ENCODE data around the gene CARD10.

CARD10 gene

GRCh38 chr22:37526376-37526775 is 7.2 kb upstream of the CARD10 start:
- TF ChIP-seq FOXK2 (IDR thresholded peaks at IDR 0.05) = no peak
- TF ChIP-seq FOXA1 (IDR thresholded peaks at IDR 0.05) = no peak
- TF ChIP-seq, protein P1, sequence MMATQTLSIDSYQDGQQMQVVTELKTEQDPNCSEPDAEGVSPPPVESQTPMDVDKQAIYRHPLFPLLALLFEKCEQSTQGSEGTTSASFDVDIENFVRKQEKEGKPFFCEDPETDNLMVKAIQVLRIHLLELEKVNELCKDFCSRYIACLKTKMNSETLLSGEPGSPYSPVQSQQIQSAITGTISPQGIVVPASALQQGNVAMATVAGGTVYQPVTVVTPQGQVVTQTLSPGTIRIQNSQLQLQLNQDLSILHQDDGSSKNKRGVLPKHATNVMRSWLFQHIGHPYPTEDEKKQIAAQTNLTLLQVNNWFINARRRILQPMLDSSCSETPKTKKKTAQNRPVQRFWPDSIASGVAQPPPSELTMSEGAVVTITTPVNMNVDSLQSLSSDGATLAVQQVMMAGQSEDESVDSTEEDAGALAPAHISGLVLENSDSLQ (IDR thresholded peaks at IDR 0.05) = no peak
- TF ChIP-seq CTBP1 (IDR thresholded peaks at IDR 0.05; ENCODE audit: borderline replicate concordance) = no peak
- no peak for TF ChIP-seq ELF4 (IDR thresholded peaks at IDR 0.05)
- no peak for TF ChIP-seq ARNT (IDR thresholded peaks at IDR 0.05)
- TF ChIP-seq SUZ12 (IDR thresholded peaks at IDR 0.05) = no peak
- no peak for TF ChIP-seq NFRKB (IDR thresholded peaks at IDR 0.05)
- TF ChIP-seq FOXM1 (IDR thresholded peaks at IDR 0.05; ENCODE audit: borderline replicate concordance) = no peak
- TF ChIP-seq HDGF (IDR thresholded peaks at IDR 0.05; ENCODE audit: borderline replicate concordance) = no peak
- TF ChIP-seq BHLHE40 (IDR thresholded peaks at IDR 0.05; ENCODE audit: borderline replicate concordance) = no peak
- TF ChIP-seq LEF1 (IDR thresholded peaks at IDR 0.05; ENCODE audit: borderline replicate concordance) = no peak
- no peak for TF ChIP-seq SP1 (IDR thresholded peaks at IDR 0.05)
- no peak for TF ChIP-seq L3MBTL2 (conservative IDR thresholded peaks at IDR 0.05)
- POLR2A ChIA-PET = no interaction called here
- DNase-seq (ENCODE audit: extremely low spot score) = no peak
- CTCF ChIA-PET = no interaction called here

DNA sequence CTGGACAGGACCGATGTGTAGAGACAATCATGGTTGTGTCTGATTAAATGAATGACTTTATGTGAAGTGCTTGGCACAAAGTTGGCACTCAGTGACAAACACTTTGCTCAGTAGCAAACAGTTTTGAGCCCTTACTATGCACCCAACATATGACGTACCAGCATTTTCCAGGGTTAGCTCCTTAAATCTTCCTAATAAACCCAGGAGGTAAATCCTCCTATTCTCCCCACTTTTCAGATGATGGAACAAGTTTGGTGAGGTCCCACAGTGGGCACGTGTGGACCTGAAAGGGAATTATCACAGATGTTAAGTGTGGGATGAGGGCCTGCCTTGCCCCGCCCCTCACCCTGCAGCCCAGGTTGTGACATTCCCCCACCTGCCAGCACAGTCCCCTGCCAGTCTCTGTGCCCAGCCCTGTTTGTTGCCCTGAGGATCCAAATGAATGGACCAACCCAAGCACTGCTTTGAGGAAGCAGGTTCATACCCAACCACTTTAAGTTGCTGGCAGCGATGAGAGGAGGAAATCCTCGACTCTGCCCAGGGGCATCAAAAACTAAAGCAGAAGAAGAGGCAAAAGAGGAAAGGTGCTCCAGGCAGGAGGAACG is 6.6 kb upstream of the CARD10 start:
- no peak for TF ChIP-seq L3MBTL2 (conservative IDR thresholded peaks at IDR 0.05)
- no peak for TF ChIP-seq ZNF384 (IDR thresholded peaks at IDR 0.05)
- TF ChIP-seq ELF4 (IDR thresholded peaks at IDR 0.05) = no peak
- TF ChIP-seq FOXK2 (IDR thresholded peaks at IDR 0.05) = no peak
- no peak for TF ChIP-seq TARDBP (IDR thresholded peaks at IDR 0.05)
- TF ChIP-seq SP1 (IDR thresholded peaks at IDR 0.05) = no peak
- no peak for TF ChIP-seq LEF1 (IDR thresholded peaks at IDR 0.05; ENCODE audit: borderline replicate concordance)
- no peak for TF ChIP-seq ARNT (IDR thresholded peaks at IDR 0.05)
- TF ChIP-seq FOXA1 (IDR thresholded peaks at IDR 0.05) = no peak
- no peak for TF ChIP-seq SUZ12 (IDR thresholded peaks at IDR 0.05)
- TF ChIP-seq, protein P1 (IDR thresholded peaks at IDR 0.05) = no peak
- no peak for TF ChIP-seq BHLHE40 (IDR thresholded peaks at IDR 0.05; ENCODE audit: borderline replicate concordance)
- TF ChIP-seq NFRKB (IDR thresholded peaks at IDR 0.05) = no peak
- TF ChIP-seq CTBP1 (IDR thresholded peaks at IDR 0.05; ENCODE audit: borderline replicate concordance) = no peak
- CTCF ChIA-PET = interaction anchor here (1.0 kb wide), 1 partner anchor 81 kb away, joined by 3 read pairs; no protein-coding TSS in a partner anchor

DNA sequence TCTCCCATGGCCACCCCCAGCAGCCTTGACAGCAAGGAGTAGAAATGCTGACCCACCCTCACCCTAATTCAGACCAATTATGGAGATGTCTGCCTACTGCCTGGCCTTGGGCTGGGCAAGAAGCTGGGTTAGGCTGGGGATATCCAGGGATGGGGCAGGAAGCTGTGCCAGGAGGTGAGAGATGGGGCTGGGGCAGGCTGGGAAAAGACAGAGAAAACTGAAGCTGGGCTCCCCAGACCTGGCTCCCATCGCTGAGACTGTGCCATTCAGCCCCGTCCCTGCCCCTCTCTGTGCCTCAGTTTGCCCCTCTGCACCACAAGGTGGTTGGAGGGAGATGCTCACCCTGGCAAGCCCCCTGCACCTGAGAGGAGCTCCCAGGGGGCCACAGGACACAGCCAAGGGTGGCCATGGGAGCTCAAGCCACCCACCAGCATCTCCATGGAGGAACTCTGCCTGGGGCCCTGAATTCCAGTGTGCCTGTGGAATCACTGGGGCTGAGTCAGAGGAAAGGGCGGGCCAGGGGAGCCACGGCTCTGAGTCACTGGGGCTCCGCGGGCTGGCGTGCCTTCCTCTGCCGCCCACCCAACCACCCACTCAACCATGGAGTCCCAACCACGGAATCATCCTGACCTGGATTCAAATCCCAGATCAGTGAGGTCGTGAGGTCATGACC is 6.0 kb upstream of the CARD10 start:
- no peak for DNase-seq (ENCODE audit: extremely low spot score)
- ChIA-PET POLR2A (interaction anchor here (1.3 kb wide), 1 partner anchor 83 kb away, joined by 5 read pairs; the partner anchor contains the start of gene GGA1), CTCF (interaction anchor here (1.0 kb wide), 1 partner anchor 82 kb away, joined by 3 read pairs; no protein-coding TSS in a partner anchor)
- TF ChIP-seq HDGF (IDR thresholded peaks at IDR 0.05; ENCODE audit: borderline replicate concordance) (no peak), CTBP1 (IDR thresholded peaks at IDR 0.05; ENCODE audit: borderline replicate concordance) (no peak), NFRKB (IDR thresholded peaks at IDR 0.05) (no peak), LEF1 (IDR thresholded peaks at IDR 0.05; ENCODE audit: borderline replicate concordance) (no peak)
- TF ChIP-seq, protein P1 (IDR thresholded peaks at IDR 0.05) = no peak

More for the DNA sequence above, 6.6 kb upstream of the CARD10 start:
- POLR2A ChIA-PET = no interaction called here
- DNase-seq (ENCODE audit: extremely low spot score) = no peak

DNA sequence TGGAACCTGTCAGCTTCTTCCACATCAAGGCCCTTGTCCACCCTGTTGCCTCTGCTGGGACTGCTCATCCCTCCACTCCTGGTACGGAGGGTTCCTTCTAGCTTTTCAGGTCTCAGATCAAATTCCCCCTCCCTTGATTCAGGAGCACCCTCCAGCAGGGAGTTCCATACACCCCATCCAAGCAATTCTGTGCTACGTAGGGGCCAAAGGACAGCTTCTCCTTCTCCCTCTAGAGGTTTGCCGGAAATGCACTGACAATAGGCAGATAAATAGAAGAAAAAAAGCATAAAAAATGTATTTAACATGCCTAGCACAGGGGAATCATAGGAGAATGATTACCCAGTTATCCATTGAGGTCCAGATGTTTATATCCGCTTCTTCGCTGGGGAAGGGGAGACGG is 3.3 kb upstream of the CARD10 start:
- ChIA-PET POLR2A (no interaction called here), CTCF (interaction anchor here (0.8 to 1.7 kb wide), 2 partner anchors 16 to 84 kb away, joined by 3 to 5 read pairs; no protein-coding TSS in a partner anchor)
- no peak for DNase-seq (ENCODE audit: extremely low spot score)
- no peak for TF ChIP-seq ZNF384 (IDR thresholded peaks at IDR 0.05)
- TF ChIP-seq CTBP1 (IDR thresholded peaks at IDR 0.05; ENCODE audit: borderline replicate concordance) = no peak
- TF ChIP-seq SUZ12 (IDR thresholded peaks at IDR 0.05) = no peak
- no peak for TF ChIP-seq FOXK2 (IDR thresholded peaks at IDR 0.05)
- no peak for TF ChIP-seq FOXA1 (IDR thresholded peaks at IDR 0.05)
- no peak for TF ChIP-seq TARDBP (IDR thresholded peaks at IDR 0.05)
- no peak for TF ChIP-seq LEF1 (IDR thresholded peaks at IDR 0.05; ENCODE audit: borderline replicate concordance)
- TF ChIP-seq HDGF (IDR thresholded peaks at IDR 0.05; ENCODE audit: borderline replicate concordance) = no peak
- TF ChIP-seq L3MBTL2 (conservative IDR thresholded peaks at IDR 0.05) = no peak
- TF ChIP-seq ARNT (IDR thresholded peaks at IDR 0.05) = no peak
- no peak for TF ChIP-seq SP1 (IDR thresholded peaks at IDR 0.05)
- no peak for TF ChIP-seq FOXM1 (IDR thresholded peaks at IDR 0.05; ENCODE audit: borderline replicate concordance)
- TF ChIP-seq, protein P1 (IDR thresholded peaks at IDR 0.05) = no peak
- TF ChIP-seq ELF4 (IDR thresholded peaks at IDR 0.05) = no peak
- no peak for TF ChIP-seq BHLHE40 (IDR thresholded peaks at IDR 0.05; ENCODE audit: borderline replicate concordance)
- TF ChIP-seq NFRKB (IDR thresholded peaks at IDR 0.05) = no peak

DNA sequence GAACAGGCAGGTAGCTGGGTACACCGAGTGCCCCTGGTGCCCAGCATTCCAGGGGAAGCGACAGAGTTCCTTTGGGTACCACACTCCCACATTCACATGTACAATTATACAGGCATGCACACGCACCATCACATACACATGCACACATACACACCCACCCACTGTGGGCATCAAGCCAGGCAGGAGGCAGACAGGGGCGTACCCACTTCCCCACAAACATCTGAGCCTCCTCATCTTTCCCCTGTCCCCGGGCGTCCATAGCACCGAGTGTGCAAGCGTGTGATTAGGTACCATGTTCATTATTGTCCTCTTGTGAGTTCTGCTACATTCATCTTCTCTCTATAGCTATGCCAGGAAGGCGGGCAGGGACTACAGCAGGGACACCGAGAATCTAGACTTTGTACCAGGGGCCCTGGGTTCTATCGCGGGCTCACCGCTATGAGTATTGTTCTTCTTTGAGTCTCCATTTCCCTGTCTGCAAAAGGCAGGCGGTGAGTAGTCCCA is 2.1 kb upstream of the CARD10 start:
- ChIA-PET POLR2A (no interaction called here), CTCF (interaction anchor here (1.7 kb wide), 1 partner anchor 85 kb away, joined by 5 read pairs; no protein-coding TSS in a partner anchor)
- TF ChIP-seq L3MBTL2 (conservative IDR thresholded peaks at IDR 0.05) (no peak), ZNF384 (IDR thresholded peaks at IDR 0.05) (no peak)
- DNase-seq (ENCODE audit: extremely low spot score) = no peak
